Spleen (tissue), 11 donors: ENCODE data around the gene TBC1D20. TPM values are rescaled to one million over a fixed set of nuclear protein-coding genes. Genes with fewer than 3 reads are reported as not detected.
A peak's percentile ranks its signal among the peaks of the same experiment; 100 is the strongest.

ENCODE experiments used
- DNase-seq: peaks from one replicate; pipeline ENCODE4 v3.0.0-alpha.2; 2020
- H3K27ac ChIP-seq, 8 donors: fragments of 200-600 bp; sonication (generic) in 7 of 8; 1 replicate in 4 of 8; 2 replicates in 4 of 8; pipeline versions ENCODE4 v1.5.0 to v1.8.0; 2016 to 2021; ENCODE audit warnings: inconsistent platforms in 4 of 8, mild to moderate bottlenecking in 4 of 8, moderate library complexity in 1 of 8
- H3K27me3 ChIP-seq, 7 donors: fragments of 200-600 bp; sonication (generic) in 6 of 7; replicated peaks in 1 of 7; 1 replicate in 4 of 7; 2 replicates in 3 of 7; pipeline versions ENCODE4 v1.5.0 to v1.8.0; 2016 to 2021; ENCODE audit warnings: inconsistent platforms in 3 of 7, mild to moderate bottlenecking in 1 of 7
- H3K36me3 ChIP-seq, 6 donors: fragments of 200-600 bp; sonication (generic) in 5 of 6; 1 replicate in 4 of 6; 2 replicates in 2 of 6; pipeline versions ENCODE4 v1.5.0 to v1.8.0; 2016 to 2021; ENCODE audit warnings: inconsistent platforms in 2 of 6
- H3K4me1 ChIP-seq, 6 donors: fragments of 200-600 bp; sonication (generic) in 5 of 6; 1 replicate in 3 of 6; 2 replicates in 3 of 6; pipeline versions ENCODE4 v1.5.0 to v1.8.0; 2016 to 2021; ENCODE audit warnings: inconsistent platforms in 3 of 6
- H3K4me3 ChIP-seq, 8 donors: fragments of 200-600 bp; sonication (generic) in 7 of 8; 1 replicate in 4 of 8; 2 replicates in 4 of 8; pipeline versions ENCODE4 v1.5.0 to v1.8.0; 2016 to 2021; ENCODE audit warnings: inconsistent platforms in 4 of 8, mild to moderate bottlenecking in 4 of 8, moderate library complexity in 2 of 8
- H3K9me3 ChIP-seq, 8 donors: fragments of 200-600 bp; sonication (generic) in 7 of 8; 1 replicate in 4 of 8; 2 replicates in 4 of 8; pipeline versions ENCODE4 v1.5.0 to v1.8.0; 2016 to 2021; ENCODE audit warnings: inconsistent platforms in 4 of 8
- POLR2A ChIP-seq, 3 donors: fragments of 450-650 bp; IDR thresholded peaks; one replicate each; pipeline ENCODE4 v1.5.1; 2017; ENCODE audit warnings: antibody characterized with exemption in 3 of 3, mild to moderate bottlenecking in 1 of 3
- POLR2AphosphoS5 ChIP-seq, 3 donors: sonication (generic); formaldehyde crosslinking; IDR thresholded peaks; one replicate each; pipeline ENCODE4 v1.5.1; 2017; ENCODE audit warnings: antibody characterized with exemption in 3 of 3
- WGBS, 5 donors: extraction: QIAGEN DNeasy Blood & Tissue Kit in 3 of 5; methylation state at CpG; one replicate each; pipeline versions ENCODE4 v1.1.5 to v1.1.7; 2013 to 2018; 5-methylcytosine and 5-hydroxymethylcytosine counted together
- intact Hi-C: fragments of 100-400 bp; cut with DNase I; formaldehyde crosslinking; loops from one replicate; pipeline ENCODE4 v1.15.0; 2023; ENCODE audit warnings: low total_unique reads
- polyA plus RNA-seq, 3 donors: library from polyadenylated mRNA; stranded (reverse); fragments of 200-250 nt; gene quantifications; one replicate each; pipeline ENCODE4 v1.2.1, GENCODE V29; 2013
- total RNA-seq, 7 donors: library from RNA; depleted of rRNA in 3 of 7; stranded (reverse); fragments of >200 nt in 3 of 7; fragmentation: NEBNext Ultra II Directional in 4 of 7; extraction: Animal tissue kit (Norgen Biotek cat#: 25700) in 4 of 7; gene quantifications; one replicate each; pipeline versions ENCODE4 v1.1.0 to v1.2.1, GENCODE V29; 2016 to 2021
- TF ChIP-seq, protein P1 (sequence below), 11 experiments: fragments of 200-600 bp in 7 of 11; fragments of 450-650 bp in 4 of 11; sonication (generic) in 4 of 11; IDR thresholded peaks in 8 of 11; conservative IDR thresholded peaks in 3 of 11; 1 replicate in 7 of 11; 2 replicates in 4 of 11; pipeline versions ENCODE4 v1.4.0 to v1.8.0; 2016 to 2021; ENCODE audit warnings: antibody characterized with exemption in 11 of 11, inconsistent platforms in 4 of 11, mild to moderate bottlenecking in 1 of 11
- donor health status: healthy with polysubstance abuse.
- donor health status: DM: no; HTN: no; CAD: no; lungs with moderate emphysema.
- donor health status: DM: no; HTN: no; CAD: no.
- donor health status: Bipolar disorder and iron deficiency.
- donor health status: healthy.
- donor health status: DM: no; HTN: no; CAD: no.
- donor health status: DM: yes; HTN: yes; CAD: no.

TBC1D20 gene
- total and polyA plus RNA-seq, 10 donors, result 9.2 to 41.0 (median 32.8) TPM

DNA sequence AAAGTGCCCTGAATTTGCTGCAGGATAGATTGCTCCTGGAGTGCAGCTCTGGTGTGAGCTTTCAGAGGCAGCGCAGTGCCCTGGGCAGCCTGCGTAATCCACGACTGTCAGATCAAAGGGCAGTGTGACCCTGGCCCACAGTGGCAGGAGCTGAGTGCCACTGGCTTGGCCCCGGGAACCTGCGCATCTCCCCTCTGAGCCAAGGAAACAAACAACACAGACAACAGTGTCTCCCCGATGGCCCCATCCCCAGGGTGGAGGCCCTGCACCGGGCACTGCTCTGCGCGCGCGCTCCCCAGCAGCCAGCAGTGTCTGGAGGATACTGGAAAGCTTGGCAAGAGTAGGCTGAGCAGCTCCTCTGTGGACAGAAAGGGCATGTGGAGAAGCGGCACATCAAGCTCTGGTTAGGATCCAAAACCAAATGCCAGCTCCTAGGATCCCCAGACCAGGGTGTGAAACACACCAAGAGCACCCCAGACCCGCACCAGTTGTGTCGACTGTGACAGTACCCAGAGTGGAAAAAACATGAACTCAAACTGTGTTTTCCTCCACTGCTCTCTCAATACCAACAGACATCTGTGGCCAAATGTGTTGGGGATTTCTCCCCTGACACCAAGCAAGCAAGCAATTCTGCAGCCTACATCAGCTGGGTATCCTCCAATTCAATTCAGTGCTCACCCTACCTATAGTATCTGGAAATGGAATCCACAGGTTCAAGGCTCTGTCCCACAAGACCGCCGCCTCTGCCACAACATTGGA lies 27.5 kb downstream of the TBC1D20 start:
- H3K4me1 ChIP-seq, result peaks cover 22 to 91% (median 52%) of the 10 kb centered on the region in 6 donors
- TF ChIP-seq, protein P1, sequence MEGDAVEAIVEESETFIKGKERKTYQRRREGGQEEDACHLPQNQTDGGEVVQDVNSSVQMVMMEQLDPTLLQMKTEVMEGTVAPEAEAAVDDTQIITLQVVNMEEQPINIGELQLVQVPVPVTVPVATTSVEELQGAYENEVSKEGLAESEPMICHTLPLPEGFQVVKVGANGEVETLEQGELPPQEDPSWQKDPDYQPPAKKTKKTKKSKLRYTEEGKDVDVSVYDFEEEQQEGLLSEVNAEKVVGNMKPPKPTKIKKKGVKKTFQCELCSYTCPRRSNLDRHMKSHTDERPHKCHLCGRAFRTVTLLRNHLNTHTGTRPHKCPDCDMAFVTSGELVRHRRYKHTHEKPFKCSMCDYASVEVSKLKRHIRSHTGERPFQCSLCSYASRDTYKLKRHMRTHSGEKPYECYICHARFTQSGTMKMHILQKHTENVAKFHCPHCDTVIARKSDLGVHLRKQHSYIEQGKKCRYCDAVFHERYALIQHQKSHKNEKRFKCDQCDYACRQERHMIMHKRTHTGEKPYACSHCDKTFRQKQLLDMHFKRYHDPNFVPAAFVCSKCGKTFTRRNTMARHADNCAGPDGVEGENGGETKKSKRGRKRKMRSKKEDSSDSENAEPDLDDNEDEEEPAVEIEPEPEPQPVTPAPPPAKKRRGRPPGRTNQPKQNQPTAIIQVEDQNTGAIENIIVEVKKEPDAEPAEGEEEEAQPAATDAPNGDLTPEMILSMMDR (IDR thresholded peaks at IDR 0.05 in 8 of 11, conservative IDR thresholded peaks at IDR 0.05 in 3 of 11), result no peak
- peak in 1 of 3 donors; percentile 71 for TF ChIP-seq POLR2AphosphoS5 (IDR thresholded peaks at IDR 0.05)
- H3K9me3 ChIP-seq, result no peaks in the 10 kb centered on the region
- H3K27me3 ChIP-seq, result no peaks in the 10 kb centered on the region
- no peak for DNase-seq
- H3K27ac ChIP-seq, result no peak overlapping the region
- WGBS, 5 donors, result 88 to 93% (median 93%) methylated on average over 14 to 16 of the region's 16 CpGs
- intact Hi-C loops, result loop anchor here (10.0 kb wide), 1 partner anchor 80 kb away; no protein-coding TSS in a partner anchor
- H3K4me3 ChIP-seq, result no peak overlapping the region
- H3K36me3 ChIP-seq, result peaks cover 0 to 95% (median 52%) of the 10 kb centered on the region in 6 donors

DNA sequence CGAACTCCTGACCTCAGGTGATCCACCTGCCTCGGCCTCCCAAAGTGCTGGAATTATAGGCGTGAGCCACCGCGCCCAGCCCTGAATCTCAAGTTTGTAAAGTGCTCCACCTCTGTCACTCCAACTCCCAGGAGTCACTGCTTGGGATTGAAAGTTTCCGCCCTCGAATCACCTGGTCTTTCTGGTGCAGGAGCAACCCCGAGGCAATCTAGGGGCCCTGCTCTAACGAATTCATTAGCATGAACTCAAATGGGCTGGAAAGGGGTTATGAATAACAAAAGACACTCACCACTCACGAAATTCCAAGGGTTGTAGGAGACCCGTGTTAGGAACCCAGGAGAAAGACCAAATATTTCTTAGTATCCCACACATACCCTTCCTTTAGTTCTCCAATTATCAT lies 28.1 kb downstream of the TBC1D20 start:
- peaks cover 0 to 95% (median 57%) of the 10 kb centered on the region in 6 donors for H3K36me3 ChIP-seq
- 82 to 89% (median 84%) methylated on average over 10 to 11 of the region's 11 CpGs for WGBS, 5 donors
- H3K27me3 ChIP-seq, result no peaks in the 10 kb centered on the region
- DNase-seq, result no peak
- H3K9me3 ChIP-seq, result no peaks in the 10 kb centered on the region
- intact Hi-C loops, result loop anchor here (10.0 kb wide), 1 partner anchor 79 kb away; no protein-coding TSS in a partner anchor
- peak overlapping the region in 2 of 8 donors; percentile 63 to 77 for H3K27ac ChIP-seq
- TF ChIP-seq, protein P1 (IDR thresholded peaks at IDR 0.05 in 8 of 11, conservative IDR thresholded peaks at IDR 0.05 in 3 of 11), result no peak
- TF ChIP-seq POLR2AphosphoS5 (IDR thresholded peaks at IDR 0.05) (no peak), POLR2A (IDR thresholded peaks at IDR 0.05) (no peak)
- H3K4me1 ChIP-seq, result peaks cover 18 to 85% (median 46%) of the 10 kb centered on the region in 6 donors
- no peak overlapping the region for H3K4me3 ChIP-seq

DNA sequence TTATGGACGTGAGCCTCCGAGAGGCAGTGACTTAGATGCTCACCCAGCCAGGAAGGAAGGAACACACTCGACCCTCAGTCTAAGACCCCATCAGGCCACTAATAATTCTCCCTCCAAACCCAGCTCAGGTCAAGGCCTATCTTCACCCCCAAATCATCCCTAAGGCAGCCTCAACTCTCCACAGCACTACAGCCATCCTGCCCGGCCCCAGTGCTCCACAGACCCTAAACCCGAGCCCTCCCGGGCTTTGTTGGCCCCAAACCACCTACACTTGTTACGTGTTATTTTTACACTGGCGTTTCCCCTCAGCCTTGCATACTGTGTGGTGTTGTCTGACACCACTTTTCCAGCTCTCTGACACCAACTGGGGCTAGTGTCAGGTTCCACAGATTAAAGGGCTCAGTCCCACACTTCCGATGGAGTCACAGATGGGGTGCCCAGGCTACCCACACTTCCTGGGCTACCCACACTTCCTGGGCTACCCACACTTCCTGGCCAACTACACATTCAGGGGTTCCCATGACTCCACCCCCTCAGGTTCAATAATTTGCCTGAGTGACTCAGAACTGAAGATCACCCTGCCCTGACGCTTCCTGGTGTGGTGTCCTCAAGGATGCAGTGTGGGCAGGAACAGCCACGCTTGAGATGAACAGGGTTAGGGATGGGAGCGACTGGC lies 28.9 kb downstream of the TBC1D20 start:
- TF ChIP-seq POLR2AphosphoS5 (IDR thresholded peaks at IDR 0.05) (peak in 1 of 3 donors; percentile 51), POLR2A (IDR thresholded peaks at IDR 0.05) (no peak)
- TF ChIP-seq, protein P1 (IDR thresholded peaks at IDR 0.05 in 8 of 11, conservative IDR thresholded peaks at IDR 0.05 in 3 of 11), result no peak
- no peak for DNase-seq
- Histone ChIP-seq H3K27me3 (no peaks in the 10 kb centered on the region), H3K4me3 (no peak overlapping the region), H3K4me1 (peaks cover 10 to 77% (median 38%) of the 10 kb centered on the region in 6 donors), H3K36me3 (peaks cover 0 to 95% (median 65%) of the 10 kb centered on the region in 6 donors), H3K27ac (peak overlapping the region; percentile 4 to 77 (median 51)), H3K9me3 (no peaks in the 10 kb centered on the region)
- intact Hi-C loops, result loop anchor here (10.0 kb wide), 1 partner anchor 79 kb away; no protein-coding TSS in a partner anchor
- WGBS, 5 donors, result 54% methylated on average over 12 of the region's 12 CpGs
